GM12873 (cell line): ENCODE measurements around the gene SEMA4D.

ENCODE experiments used
- CTCF ChIP-seq: IDR thresholded peaks from 2 replicates; pipeline ENCODE4 v1.5.1; 2012; ENCODE audit warnings: low read depth, mild to moderate bottlenecking, moderate library complexity, low read length, control low read depth; ENCODE audit not compliant: insufficient read depth; ENCODE audit errors: missing control alignments

SEMA4D gene

GRCh38 chr9:89410022-89410421, 87.9 kb downstream of the SEMA4D start:
- no peak for TF ChIP-seq CTCF

GRCh38 chr9:89409466-89409865, 88.4 kb downstream of the SEMA4D start:
- TF ChIP-seq CTCF = no peak

GRCh38 chr9:89408628-89409101, 89.2 kb downstream of the SEMA4D start:
- TF ChIP-seq CTCF = no peak

- TF ChIP-seq CTCF = no peak
These were observed 90.8 kb downstream of the SEMA4D start for GRCh38 chr9:89407070-89407469.

GRCh38 chr9:89405826-89406225, 92.1 kb downstream of the SEMA4D start:
- TF ChIP-seq CTCF = no peak

- TF ChIP-seq CTCF = no peak
These were observed 93.8 kb downstream of the SEMA4D start for GRCh38 chr9:89404074-89404473.

GRCh38 chr9:89402695-89403427, 95.1 kb downstream of the SEMA4D start:
- TF ChIP-seq CTCF = no peak
